Testis (tissue), 2 donors: ENCODE data around the gene CDC42EP4.

Source experiments
- POLR2A ChIP-seq: fragments of 450-650 bp; IDR thresholded peaks from one replicate; pipeline ENCODE4 v1.6.1; 2017; ENCODE audit warnings: antibody characterized with exemption, mild to moderate bottlenecking, moderate library complexity
- TF ChIP-seq, protein P1 (sequence below), 3 experiments: fragments of 450-650 bp in 2 of 3; fragments of 200-600 bp in 1 of 3; sonication (generic) in 1 of 3; IDR thresholded peaks; one replicate each; pipeline ENCODE4 v1.5.1; 2016 to 2019; ENCODE audit warnings: antibody characterized with exemption in 3 of 3, mild to moderate bottlenecking in 2 of 3, moderate library complexity in 1 of 3

- TF ChIP-seq, protein P1, sequence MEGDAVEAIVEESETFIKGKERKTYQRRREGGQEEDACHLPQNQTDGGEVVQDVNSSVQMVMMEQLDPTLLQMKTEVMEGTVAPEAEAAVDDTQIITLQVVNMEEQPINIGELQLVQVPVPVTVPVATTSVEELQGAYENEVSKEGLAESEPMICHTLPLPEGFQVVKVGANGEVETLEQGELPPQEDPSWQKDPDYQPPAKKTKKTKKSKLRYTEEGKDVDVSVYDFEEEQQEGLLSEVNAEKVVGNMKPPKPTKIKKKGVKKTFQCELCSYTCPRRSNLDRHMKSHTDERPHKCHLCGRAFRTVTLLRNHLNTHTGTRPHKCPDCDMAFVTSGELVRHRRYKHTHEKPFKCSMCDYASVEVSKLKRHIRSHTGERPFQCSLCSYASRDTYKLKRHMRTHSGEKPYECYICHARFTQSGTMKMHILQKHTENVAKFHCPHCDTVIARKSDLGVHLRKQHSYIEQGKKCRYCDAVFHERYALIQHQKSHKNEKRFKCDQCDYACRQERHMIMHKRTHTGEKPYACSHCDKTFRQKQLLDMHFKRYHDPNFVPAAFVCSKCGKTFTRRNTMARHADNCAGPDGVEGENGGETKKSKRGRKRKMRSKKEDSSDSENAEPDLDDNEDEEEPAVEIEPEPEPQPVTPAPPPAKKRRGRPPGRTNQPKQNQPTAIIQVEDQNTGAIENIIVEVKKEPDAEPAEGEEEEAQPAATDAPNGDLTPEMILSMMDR (IDR thresholded peaks at IDR 0.05): no peak
- TF ChIP-seq POLR2A: no peak
These were observed 33.0 kb downstream of the CDC42EP4 start for GRCh38 chr17:73278465-73279453.
